Measurements from ENCODE around the gene ZNF521. TPM values are rescaled to one million over a fixed set of nuclear protein-coding genes. Genes with fewer than 3 reads are reported as not detected.

Gene ZNF521
- total and polyA plus RNA-seq, 2 donors (not counting 3 experiments of a cell fraction or from before 2014, with no cell fraction given): 111 to 168 TPM

DNA sequence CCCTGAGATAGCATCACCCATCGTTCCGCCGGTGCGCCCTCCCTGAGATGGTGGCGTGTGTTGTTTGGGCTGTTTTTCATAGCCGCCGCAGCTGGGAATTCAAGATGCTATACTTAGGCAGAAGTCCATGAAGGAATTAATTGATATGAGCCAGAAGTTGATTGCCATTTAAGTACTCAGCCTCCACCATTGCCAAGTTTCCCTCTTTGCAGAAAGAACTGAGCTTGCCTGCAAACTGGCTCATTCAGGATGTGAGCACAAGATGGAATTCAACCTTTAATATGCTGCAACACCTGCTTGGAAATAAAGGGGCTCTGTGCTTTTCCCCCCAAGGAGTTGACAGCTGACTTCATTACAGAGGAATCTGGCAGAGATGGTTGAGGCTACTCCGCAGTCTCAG is 295.5 kb downstream of the ZNF521 start:
- no peak for DNase-seq (ENCODE audit: low read depth, low spot score)
- intact Hi-C loops (cut with micrococcal nuclease) (loop anchor here (5.0 to 10.0 kb wide), 4 partner anchors 144 to 452 kb away; no protein-coding TSS in a partner anchor), dilution Hi-C loops (cut with MboI; ENCODE audit: extremely low pct_ligation_motif_present, low sequenced_read_pairs) (no loop called here)
- no peaks in the 10 kb centered on the region for H3K9me3 ChIP-seq (replicated peaks; ENCODE audit: control insufficient read depth, insufficient read depth, low read length)
- H3K4me1 ChIP-seq (ENCODE audit: control insufficient read depth, extremely low read depth, insufficient read depth, low read length): peaks cover 17% of the 10 kb centered on the region
- POLR2A ChIA-PET: no interaction called here
- H3K4me2 ChIP-seq (ENCODE audit: insufficient read depth, low read length): no peak overlapping the region
- H3K4me3 ChIP-seq (replicated peaks in 1 of 3; ENCODE audit: insufficient read depth in 1 of 3, low read depth in 1 of 3, low read length in 3 of 3): no peak overlapping the region
- no peaks in the 10 kb centered on the region for H3K79me2 ChIP-seq (ENCODE audit: control insufficient read depth, insufficient read depth, low read length)
- no peak overlapping the region for H2AFZ ChIP-seq (ENCODE audit: low read depth, low read length)
- no peaks in the 10 kb centered on the region for H3K9me1 ChIP-seq (replicated peaks; ENCODE audit: control insufficient read depth, extremely low read depth, insufficient read depth, low read length)
- H3K9ac ChIP-seq (replicated peaks; ENCODE audit: extremely low read depth, insufficient read depth, low read length): no peak overlapping the region
- CTCF ChIA-PET: no interaction called here
- peaks cover 0 to 12% of the 10 kb centered on the region in 2 experiments for H3K36me3 ChIP-seq (ENCODE audit: control insufficient read depth in 2 of 2, extremely low read depth in 1 of 2, insufficient read depth in 2 of 2, low read length in 2 of 2)
- FAIRE-seq: no peak
- H4K20me1 ChIP-seq (replicated peaks; ENCODE audit: control insufficient read depth, extremely low read depth, insufficient read depth, low read length): no peaks in the 10 kb centered on the region
- BruUV-seq (replicated peaks): no TSS peak
- H3K27ac ChIP-seq (ENCODE audit: insufficient read depth, low read depth, low read length): no peak overlapping the region
- TF ChIP-seq, protein P1, sequence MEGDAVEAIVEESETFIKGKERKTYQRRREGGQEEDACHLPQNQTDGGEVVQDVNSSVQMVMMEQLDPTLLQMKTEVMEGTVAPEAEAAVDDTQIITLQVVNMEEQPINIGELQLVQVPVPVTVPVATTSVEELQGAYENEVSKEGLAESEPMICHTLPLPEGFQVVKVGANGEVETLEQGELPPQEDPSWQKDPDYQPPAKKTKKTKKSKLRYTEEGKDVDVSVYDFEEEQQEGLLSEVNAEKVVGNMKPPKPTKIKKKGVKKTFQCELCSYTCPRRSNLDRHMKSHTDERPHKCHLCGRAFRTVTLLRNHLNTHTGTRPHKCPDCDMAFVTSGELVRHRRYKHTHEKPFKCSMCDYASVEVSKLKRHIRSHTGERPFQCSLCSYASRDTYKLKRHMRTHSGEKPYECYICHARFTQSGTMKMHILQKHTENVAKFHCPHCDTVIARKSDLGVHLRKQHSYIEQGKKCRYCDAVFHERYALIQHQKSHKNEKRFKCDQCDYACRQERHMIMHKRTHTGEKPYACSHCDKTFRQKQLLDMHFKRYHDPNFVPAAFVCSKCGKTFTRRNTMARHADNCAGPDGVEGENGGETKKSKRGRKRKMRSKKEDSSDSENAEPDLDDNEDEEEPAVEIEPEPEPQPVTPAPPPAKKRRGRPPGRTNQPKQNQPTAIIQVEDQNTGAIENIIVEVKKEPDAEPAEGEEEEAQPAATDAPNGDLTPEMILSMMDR (IDR thresholded peaks at IDR 0.05; ENCODE audit: extremely low read depth in 1 of 2, insufficient read depth in 1 of 2, low read depth in 1 of 2, low read length in 2 of 2): no peak
- TF ChIP-seq MAX (IDR thresholded peaks at IDR 0.05; ENCODE audit: insufficient read depth, insufficient read length) (no peak), GATA2 (IDR thresholded peaks at IDR 0.05; ENCODE audit: insufficient read depth, insufficient read length, low read depth, low read length) (no peak), POLR2A (IDR thresholded peaks at IDR 0.05; ENCODE audit: low read depth, low read length) (no peak), EZH2 (IDR thresholded peaks at IDR 0.05; ENCODE audit: borderline replicate concordance, low read depth, low read length, severe bottlenecking) (no peak), JUN (IDR thresholded peaks at IDR 0.05; ENCODE audit: borderline replicate concordance, insufficient read depth, insufficient read length, low read depth) (no peak), FOS (IDR thresholded peaks at IDR 0.05; ENCODE audit: borderline replicate concordance, insufficient read depth, low read length) (no peak), POLR2AphosphoS5 (IDR thresholded peaks at IDR 0.05; ENCODE audit: insufficient read depth, low read depth, low read length) (no peak), MYC (IDR thresholded peaks at IDR 0.05; ENCODE audit: low read depth, low read length) (no peak)
- H3K27me3 ChIP-seq (ENCODE audit: control insufficient read depth in 2 of 2, insufficient read depth in 2 of 2, low read length in 2 of 2): no peaks in the 10 kb centered on the region

Measured in endothelial cell of umbilical vein (primary cell).